Right kidney (tissue), 1 donor: ENCODE measurements around the gene ZBTB16.

Source experiments
- DNase-seq: peaks from one replicate; pipeline ENCODE4 v3.0.0-alpha.2; 2016

Gene ZBTB16

GRCh38 chr11:114187173-114187572 lies 127.7 kb downstream of the ZBTB16 start:
- no peak for DNase-seq

DNA sequence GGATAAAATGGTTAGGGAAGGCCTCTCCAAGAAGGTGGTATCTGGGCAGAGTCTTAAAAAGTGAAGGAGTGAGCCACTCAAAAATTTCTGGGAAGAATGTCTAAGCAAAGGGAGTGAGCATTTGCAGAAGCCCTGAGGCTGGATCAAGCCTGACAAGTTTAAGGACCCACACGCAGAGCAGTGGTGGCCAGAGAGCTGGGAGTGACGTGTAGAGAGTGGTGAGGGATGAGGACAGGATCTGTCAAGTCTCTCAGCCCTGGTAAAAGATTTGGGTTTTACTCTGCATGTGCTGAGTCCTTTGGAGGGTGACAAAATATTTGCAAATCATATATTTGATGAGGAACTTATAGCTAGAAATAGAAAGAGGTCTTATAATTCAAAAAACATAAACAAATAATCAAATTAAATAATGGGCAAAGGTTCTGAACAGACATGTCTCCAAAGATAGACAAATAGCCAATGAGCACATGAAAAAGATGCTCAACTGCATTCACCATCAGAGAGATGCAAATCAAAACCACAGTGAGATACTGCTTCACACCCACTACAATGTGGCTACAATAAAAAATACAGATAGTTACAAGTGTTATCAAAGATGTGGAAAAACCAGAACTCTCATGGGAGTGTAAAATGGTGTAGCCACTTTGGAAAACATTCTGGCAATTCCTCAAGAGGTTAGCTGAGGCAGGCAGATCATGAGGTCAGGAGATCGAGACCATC lies 129.5 kb downstream of the ZBTB16 start:
- no peak for DNase-seq

- DNase-seq: no peak
Observed at GRCh38 chr11:114190630-114191029, 131.1 kb downstream of the ZBTB16 start.

- no peak for DNase-seq
Observed at GRCh38 chr11:114191893-114192292, 132.4 kb downstream of the ZBTB16 start.

DNA sequence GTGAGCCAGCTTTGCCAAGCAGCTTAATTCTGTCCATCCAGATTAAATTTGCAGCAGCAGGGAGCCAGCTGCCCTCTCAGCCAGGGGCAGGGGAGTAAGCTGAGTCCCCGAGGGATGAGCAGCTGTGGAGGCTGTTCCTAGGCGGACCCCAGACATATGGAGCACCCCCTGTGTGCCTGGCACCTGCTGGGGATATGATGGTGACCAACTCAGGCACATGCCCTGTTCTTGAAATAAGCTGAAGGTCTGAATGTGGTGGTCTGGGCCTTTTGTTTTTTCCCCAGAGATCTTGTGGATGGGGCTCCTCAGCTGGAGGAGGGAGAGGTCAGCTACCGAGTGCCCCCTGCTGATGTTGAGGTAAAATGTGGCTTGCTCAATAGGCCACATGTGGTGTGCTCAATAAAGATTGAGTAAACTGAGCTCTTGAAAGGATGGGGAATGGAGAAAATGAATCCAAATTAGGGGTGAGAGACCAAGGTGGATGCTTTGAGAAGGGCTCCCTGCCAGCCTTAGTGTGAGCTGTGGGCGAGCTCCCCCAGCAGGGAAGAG lies 133.4 kb downstream of the ZBTB16 start:
- DNase-seq: no peak

DNA sequence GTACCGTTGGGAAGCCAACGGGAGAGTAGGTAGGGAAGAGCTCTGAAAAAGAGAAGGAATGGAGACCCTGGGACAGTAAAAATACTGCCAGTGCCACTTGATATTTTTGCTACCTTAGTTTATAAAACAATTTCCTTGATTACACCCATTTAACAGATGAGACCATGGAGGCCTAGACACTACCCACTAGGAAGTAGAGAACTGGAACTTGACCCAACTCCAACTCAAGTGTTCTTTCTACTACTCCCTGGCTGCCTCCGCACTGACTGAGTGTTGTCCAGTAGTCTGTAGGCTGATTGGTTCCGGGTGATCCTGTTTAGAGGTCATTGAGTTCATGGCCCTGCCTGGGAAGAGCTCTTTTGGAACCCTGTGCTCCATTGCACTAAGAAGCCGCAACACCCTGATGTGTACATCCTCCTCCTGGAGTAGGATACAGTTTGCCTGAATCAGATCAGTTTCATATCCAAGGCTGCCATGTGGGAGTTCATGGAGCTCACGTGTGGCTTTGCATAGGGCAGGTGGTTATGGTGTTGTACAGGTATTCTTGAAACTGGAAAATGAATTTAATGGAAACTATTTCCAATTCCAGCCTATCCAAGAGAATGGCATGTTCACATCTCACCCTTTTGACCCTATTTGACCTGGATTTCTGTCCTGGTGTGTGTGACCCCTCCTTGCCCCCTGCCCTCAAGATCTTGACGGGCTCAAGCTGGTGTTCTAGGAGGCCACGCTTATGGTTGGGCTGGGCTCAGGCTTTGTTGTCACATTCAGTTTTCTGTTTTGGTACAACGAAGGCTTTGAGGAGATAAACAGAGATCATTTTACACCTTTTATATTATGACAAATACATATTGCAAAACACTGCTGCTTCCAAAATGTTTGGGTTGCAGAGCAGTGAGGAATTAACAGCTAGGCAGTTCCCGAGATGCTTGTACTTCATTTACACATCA lies 134.5 kb downstream of the ZBTB16 start:
- DNase-seq: no peak

DNA sequence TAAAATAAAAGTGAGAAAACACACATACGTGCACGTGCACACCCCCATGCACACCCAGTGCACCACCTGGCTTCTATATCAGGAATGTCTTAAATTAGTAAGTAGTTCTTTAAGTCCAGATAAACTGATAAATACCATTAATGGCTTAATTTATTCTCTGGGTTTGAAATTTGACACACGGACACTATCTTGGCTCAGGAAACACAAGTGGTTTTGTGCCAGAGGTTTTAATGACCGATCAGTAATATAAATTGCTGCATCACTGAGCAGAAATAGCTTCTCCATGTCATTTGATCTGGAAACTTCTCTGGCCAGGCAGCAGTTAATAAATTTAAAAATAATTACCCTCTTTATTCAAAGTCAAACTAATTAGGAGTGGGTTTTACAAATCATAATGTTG lies 135.2 kb downstream of the ZBTB16 start:
- no peak for DNase-seq

DNA sequence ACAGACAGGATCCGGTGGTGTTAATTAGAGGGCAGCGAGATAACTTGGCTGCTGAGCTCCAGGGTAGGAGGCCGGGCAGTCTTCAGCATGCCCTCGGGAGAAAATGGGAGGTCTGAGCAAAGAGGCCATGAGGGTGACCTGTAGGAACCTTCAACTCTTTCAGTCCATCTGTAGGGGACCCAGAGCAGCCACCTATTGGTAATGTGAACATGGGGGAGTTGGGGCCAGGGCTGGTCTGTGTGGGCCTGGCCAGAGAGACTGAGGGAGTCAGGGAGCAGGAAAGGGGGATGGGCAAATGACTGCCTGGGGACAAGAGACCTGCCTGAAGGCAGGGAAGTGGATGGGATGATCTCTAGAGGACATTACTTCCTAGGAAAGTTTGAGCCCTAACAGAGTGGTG lies 135.6 kb downstream of the ZBTB16 start:
- DNase-seq: no peak

DNA sequence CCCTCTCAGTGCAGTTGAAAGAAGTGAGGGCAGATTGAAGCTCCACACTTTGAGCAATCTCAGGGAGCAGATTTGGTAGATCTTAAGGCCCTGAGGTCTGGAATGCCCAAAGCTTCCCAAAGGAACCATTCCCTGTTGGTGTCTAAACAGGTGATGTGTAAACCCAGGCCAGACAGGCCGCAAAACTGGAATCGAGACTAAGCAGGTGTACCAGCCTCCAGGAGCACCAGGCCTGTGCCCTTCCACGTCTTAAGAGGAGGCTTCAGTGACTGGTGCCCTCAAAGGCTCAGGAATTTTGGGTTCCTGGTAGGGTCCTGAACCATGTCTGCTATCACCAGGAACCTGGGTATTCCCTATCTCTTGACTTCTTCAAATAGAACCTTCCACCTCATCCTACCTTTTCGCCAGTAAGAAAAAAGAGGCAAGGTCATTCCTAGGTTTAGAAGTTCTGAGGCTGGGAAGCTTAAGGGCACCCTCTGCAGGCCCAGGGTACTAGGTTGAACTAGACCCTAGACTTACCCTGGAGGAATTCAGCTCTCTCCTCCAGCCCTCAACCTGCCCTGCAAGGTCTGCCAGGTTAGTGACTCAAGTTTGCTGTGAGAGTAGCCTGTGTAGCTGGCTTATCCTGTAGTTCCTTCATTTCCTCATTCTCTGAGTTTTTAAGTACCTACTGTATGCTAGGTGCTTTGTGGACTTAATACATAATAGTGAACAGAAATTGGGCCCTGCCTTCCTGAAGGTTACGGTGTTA lies 136.6 kb downstream of the ZBTB16 start:
- DNase-seq: no peak

- no peak for DNase-seq
Observed at GRCh38 chr11:114196997-114197703, 137.6 kb downstream of the ZBTB16 start.

DNA sequence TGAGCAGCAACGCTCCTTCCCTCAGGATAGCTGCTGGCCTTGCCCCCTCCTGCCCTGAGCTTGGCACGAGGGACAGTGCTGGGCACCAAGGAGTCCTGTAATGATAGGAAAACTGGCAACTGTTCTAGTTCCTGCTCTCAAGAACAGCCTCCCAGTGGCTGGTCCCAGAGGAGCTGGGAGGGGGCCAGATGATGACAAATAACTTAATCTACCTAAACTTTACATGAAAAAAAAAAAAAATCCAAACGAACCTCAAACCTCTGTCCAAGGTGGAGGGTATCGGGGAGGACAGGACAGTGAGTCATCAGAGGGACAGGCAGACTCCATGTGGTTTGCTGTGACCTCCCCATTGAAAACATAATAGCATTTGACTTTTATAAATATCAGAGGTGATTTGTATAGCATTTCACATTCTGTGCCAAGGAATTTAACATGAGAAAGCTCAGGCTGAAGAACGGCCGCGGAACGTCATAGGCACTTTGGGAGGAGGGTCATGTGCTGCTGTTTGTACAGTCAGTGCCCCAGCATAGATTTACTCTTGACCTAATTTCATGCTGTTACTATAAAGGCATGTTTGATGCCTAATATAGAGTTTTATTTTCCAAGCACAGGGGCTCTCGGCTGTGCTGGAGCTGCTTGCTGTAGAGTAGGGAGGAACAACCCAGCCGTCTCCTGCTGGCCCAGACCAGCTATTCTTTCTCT lies 138.4 kb downstream of the ZBTB16 start:
- DNase-seq: no peak

GRCh38 chr11:114199051-114199450 lies 139.5 kb downstream of the ZBTB16 start:
- DNase-seq: no peak

DNA sequence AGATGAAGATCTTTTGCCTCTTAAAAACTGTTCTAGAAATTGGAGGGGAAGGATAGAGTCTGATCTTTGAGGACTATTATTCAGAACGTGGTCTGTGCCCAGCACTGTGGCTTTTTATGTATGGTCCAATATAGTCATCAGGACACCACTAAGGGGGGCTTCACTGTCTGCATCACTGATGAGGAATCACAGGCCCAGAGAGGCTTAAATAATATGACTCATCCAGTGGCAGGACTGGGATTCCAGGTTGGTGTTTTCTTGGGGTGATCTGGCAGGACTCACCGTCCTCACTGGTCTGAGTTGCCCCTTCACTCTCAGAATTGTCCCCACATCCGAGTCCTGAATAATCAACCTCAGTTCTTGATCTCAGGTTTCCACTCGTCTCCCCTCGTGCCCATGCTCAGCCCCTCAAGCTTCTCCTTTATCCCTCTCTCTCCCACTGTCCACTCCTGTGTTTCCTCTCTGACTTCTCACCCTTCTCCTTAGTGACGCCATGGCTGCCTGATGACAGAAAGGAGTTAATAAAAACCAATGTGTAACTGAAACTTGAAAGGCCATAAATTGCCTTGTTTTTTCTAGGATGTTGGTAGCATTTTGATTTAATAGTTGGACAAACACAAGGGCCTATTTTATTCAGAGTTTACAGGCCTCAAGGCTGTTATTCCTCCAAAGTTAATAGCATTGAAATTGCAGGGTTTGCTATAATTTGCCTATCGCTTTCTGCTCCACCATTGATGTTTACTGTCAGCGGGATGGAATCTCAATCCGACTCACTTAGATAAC lies 141.0 kb downstream of the ZBTB16 start:
- DNase-seq: no peak

- no peak for DNase-seq
Observed at GRCh38 chr11:114201219-114201618, 141.7 kb downstream of the ZBTB16 start.

GRCh38 chr11:114202011-114202609 lies 142.6 kb downstream of the ZBTB16 start:
- no peak for DNase-seq

GRCh38 chr11:114207096-114207495 lies 147.6 kb downstream of the ZBTB16 start:
- no peak for DNase-seq

DNA sequence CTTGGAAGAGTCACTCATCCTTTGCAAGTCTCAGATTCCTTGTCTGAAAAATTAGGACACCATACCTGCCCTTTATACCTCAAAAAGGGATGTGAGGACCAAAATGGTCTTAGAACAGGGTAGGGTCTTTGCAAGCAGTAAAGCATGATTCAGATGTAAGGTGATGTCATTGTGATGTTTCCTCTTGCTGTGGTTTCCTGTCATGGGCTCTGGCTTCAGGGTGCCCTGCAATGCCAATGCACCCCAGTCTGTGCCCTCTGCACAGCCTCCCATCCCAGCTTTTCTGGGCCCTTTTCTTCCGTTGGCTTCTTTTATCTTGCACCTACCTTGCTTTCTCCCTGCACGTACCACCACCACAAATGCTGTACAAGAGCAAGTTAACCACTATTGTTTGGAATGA lies 148.9 kb downstream of the ZBTB16 start:
- DNase-seq: no peak

- no peak for DNase-seq
Observed at GRCh38 chr11:114209343-114209742, 149.8 kb downstream of the ZBTB16 start.

DNA sequence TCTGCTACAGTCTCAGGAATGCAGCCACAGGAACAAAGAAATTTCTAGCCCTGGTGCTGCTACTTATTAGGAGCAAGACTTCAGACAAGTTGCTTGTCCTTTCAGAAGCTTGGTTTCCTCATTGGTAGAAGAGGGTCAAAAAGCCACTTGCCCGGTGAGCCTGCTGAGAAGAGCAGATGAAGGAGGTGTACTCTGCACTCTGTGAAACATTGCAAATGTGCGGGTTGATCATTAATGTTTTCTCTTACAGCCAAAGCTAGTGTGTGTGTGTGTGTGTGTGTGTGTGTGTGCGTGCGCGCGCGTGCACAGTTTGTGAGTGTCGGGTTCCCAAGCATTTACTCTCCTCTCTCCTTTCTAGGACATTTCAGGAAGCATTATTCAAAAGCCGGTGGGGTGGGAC lies 150.4 kb downstream of the ZBTB16 start:
- peak; percentile 63 for DNase-seq
